K562 (cell line): ENCODE data around the gene ARSA. TPM values are rescaled to one million over a fixed set of nuclear protein-coding genes. Genes with fewer than 3 reads are reported as not detected.

Source experiments
- LCOR ChIP-seq: sonication (generic); formaldehyde crosslinking; IDR thresholded peaks from 2 replicates; pipeline ENCODE4 v1.8.0; 2022; ENCODE audit warnings: mild to moderate bottlenecking, missing genetic modification reagents
- NR3C1 ChIP-seq: sonication (generic); formaldehyde crosslinking; IDR thresholded peaks from 2 replicates; pipeline ENCODE4 v1.8.1; 2022; ENCODE audit warnings: missing genetic modification reagents
- RFX7 ChIP-seq: fragments of 250-450 bp; sonication (Bioruptor Pico); IDR thresholded peaks from 2 replicates; pipeline ENCODE4 v1.5.1; 2021; ENCODE audit warnings: mild to moderate bottlenecking
- RHOXF2B ChIP-seq: fragments of 250-450 bp; sonication (Bioruptor Pico); conservative IDR thresholded peaks from 2 replicates; pipeline ENCODE4 v1.5.1; 2021
- TOE1 ChIP-seq, 2 experiments: fragments of 450-650 bp in 1 of 2; sonication (generic) in 1 of 2; formaldehyde crosslinking in 1 of 2; IDR thresholded peaks; 2 replicates each; pipeline versions ENCODE4 v1.7.1 to v1.8.0; 2016 to 2022; ENCODE audit warnings: borderline replicate concordance in 2 of 2, mild to moderate bottlenecking in 2 of 2, antibody characterized with exemption in 1 of 2, inconsistent platforms in 1 of 2, low read depth in 1 of 2, missing genetic modification reagents in 1 of 2, moderate library complexity in 1 of 2
- TRIM28 ChIP-seq: fragments of 450-650 bp; IDR thresholded peaks from 2 replicates; pipeline ENCODE4 v1.6.1; 2017
- ZNF311 ChIP-seq: fragments of 250-450 bp; sonication (Bioruptor Pico); IDR thresholded peaks from 2 replicates; pipeline ENCODE4 v1.4.0; 2020; ENCODE audit warnings: mild to moderate bottlenecking, moderate library complexity
- ZNF695 ChIP-seq: fragments of 450-650 bp; formaldehyde crosslinking; IDR thresholded peaks from 2 replicates; pipeline ENCODE4 v1.4.0; 2020; ENCODE audit warnings: mild to moderate bottlenecking, moderate library complexity
- polyA plus RNA-seq, 8 experiments: library from polyadenylated mRNA; depleted of rRNA in 4 of 8; stranded (reverse) in 5 of 8; unstranded in 3 of 8; fragments of >200 nt; fragmentation: Nextera tagmentation in 2 of 8; fragmentation: Illumina TruSeq in 1 of 8; extraction: Ambion mirVana in 2 of 8; extraction: Trizol in 1 of 8; gene quantifications; 2 replicates each; pipeline versions ENCODE4 v1.2.1 to v1.2.3, GENCODE V29; 2011 to 2014; ENCODE audit warnings: inconsistent platforms in 1 of 8, missing spikeins in 1 of 8
- total RNA-seq, 7 experiments: library from RNA; depleted of rRNA in 6 of 7; stranded (reverse); fragments of >200 nt in 6 of 7; fragmentation: Illumina TruSeq in 2 of 7; extraction: Trizol in 2 of 7; gene quantifications; 2 replicates each; pipeline versions ENCODE4 v1.2.1 to v1.2.3, GENCODE V29; 2011 to 2021; ENCODE audit warnings: low replicate concordance in 1 of 7
- TF ChIP-seq, protein P1 (sequence below): fragments of 150-350 bp; IDR thresholded peaks from 2 replicates; pipeline ENCODE4 v1.6.1; 2014; ENCODE audit warnings: low read depth, mild to moderate bottlenecking, low read length, borderline replicate concordance
- TF ChIP-seq, protein P2 (sequence below): fragments of 250-450 bp; sonication (Bioruptor Pico); IDR thresholded peaks from 2 replicates; pipeline ENCODE4 v1.5.0; 2021; ENCODE audit warnings: mild to moderate bottlenecking, moderate library complexity
- TF ChIP-seq, protein P3 (sequence below), 2 experiments: fragments of 450-650 bp; formaldehyde crosslinking in 1 of 2; IDR thresholded peaks; 2 replicates each; pipeline versions ENCODE4 v1.4.0 to v1.6.1; 2014 to 2020; ENCODE audit warnings: mild to moderate bottlenecking in 2 of 2, borderline replicate concordance in 1 of 2, low read depth in 1 of 2

Gene ARSA
- total and polyA plus RNA-seq, 9 of the 15 experiments (the other 6 are each of a cell fraction or from before 2014, with no cell fraction given), result 0.32 to 10.9 (median 1.8) TPM; not detected in 1

DNA sequence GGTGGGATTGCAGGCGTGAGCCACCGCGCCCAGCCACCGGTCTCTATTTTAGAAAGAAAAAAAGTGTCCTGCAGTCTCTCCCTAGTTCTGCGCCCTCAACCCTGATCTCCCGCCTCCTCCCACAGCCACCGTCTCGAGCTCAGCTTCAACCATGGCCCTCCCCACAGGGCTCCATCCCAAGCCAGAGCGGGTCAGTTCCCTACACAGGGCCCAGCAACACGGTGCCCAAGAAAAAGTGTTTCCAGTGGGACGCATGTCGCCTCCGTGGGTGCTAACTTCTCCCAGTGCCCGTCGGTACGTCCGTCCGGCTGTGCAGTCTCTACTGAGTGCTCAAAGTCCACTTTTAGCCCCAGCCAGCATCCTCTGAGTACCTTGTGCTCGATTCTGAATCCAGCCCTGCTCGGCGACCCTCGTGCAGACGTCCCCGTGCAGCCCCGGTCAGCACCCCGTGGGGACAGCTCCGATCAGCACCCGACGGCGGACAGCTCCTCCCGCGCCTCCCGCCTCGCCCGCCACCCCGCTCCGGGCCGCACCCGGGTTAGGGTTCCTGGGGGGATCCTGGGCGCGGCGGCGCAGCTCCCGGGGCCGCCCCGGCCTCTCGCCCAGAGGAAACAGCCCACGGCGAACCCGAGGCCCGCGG is 28.0 kb downstream of the ARSA start (continued):
- TF ChIP-seq, protein P1, sequence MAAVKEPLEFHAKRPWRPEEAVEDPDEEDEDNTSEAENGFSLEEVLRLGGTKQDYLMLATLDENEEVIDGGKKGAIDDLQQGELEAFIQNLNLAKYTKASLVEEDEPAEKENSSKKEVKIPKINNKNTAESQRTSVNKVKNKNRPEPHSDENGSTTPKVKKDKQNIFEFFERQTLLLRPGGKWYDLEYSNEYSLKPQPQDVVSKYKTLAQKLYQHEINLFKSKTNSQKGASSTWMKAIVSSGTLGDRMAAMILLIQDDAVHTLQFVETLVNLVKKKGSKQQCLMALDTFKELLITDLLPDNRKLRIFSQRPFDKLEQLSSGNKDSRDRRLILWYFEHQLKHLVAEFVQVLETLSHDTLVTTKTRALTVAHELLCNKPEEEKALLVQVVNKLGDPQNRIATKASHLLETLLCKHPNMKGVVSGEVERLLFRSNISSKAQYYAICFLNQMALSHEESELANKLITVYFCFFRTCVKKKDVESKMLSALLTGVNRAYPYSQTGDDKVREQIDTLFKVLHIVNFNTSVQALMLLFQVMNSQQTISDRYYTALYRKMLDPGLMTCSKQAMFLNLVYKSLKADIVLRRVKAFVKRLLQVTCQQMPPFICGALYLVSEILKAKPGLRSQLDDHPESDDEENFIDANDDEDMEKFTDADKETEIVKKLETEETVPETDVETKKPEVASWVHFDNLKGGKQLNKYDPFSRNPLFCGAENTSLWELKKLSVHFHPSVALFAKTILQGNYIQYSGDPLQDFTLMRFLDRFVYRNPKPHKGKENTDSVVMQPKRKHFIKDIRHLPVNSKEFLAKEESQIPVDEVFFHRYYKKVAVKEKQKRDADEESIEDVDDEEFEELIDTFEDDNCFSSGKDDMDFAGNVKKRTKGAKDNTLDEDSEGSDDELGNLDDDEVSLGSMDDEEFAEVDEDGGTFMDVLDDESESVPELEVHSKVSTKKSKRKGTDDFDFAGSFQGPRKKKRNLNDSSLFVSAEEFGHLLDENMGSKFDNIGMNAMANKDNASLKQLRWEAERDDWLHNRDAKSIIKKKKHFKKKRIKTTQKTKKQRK, result no peak
- TF ChIP-seq TRIM28 (no peak), ZNF311 (CRISPR knock-in tag) (peak; percentile 29; the same call in 1 of the 2 replicates), NR3C1 (CRISPR knock-in tag) (peak; percentile 99), RFX7 (CRISPR knock-in tag) (no peak), LCOR (CRISPR knock-in tag) (peak; percentile 85), RHOXF2B (CRISPR knock-in tag) (no peak), ZNF695 (CRISPR knock-in tag) (no peak), TOE1 (IDR thresholded peaks at IDR 0.05; ENCODE audit: borderline replicate concordance) (no peak), TOE1 (CRISPR knock-in tag; IDR thresholded peaks at IDR 0.05; ENCODE audit: borderline replicate concordance, low read depth) (no peak)
- TF ChIP-seq, protein P2, sequence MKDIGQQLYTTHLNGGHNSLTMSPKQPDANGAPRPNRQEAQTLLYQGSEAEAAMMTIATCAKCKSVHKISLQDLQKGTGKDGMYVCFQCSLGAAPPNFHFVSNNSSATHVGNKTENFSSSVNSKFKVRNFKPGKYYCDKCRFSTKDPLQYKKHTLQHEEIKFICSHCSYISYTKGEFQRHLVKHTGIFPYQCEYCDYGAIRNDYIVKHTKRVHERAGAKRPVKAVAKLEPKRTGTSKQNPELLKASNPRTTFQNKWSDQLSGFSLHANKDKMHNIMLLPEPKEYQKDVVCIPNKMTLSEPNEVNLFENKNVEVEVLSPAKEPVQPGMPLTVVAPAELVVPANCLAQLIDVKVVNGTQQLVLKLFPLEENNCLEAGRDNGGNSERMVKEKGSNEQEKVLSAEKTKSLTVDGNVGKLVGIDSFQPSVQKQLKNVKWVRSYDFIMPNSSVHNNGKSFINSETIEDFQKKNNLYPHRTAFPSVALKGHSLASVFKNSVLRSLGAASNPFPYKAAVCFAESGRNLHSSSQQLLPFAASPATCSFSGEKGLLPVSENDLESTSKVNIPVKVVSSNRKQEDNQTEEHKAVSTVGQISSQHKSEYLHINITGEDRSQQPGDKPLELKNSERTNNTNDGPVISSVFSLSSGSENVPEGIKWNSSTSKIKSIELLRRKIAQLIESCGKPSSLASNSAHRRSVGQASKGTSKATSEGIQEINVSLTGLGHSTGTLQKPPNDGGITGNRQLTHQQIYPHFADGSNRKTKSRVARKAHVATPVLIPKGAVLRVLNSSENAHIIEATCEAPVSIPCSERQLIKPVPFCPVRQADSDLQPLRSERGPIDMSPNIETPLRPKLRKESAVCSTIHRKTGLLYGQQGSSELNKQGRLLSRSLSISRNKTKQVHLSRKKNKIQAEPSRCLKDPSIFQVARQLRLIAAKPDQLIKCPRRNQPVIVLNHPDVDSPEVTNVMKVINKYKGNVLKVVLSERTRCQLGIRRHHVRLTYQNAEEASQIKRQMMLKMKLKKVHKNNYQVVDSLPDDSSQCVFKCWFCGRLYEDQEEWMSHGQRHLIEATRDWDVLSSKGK (CRISPR knock-in tag), result no peak
- TF ChIP-seq, protein P3, sequence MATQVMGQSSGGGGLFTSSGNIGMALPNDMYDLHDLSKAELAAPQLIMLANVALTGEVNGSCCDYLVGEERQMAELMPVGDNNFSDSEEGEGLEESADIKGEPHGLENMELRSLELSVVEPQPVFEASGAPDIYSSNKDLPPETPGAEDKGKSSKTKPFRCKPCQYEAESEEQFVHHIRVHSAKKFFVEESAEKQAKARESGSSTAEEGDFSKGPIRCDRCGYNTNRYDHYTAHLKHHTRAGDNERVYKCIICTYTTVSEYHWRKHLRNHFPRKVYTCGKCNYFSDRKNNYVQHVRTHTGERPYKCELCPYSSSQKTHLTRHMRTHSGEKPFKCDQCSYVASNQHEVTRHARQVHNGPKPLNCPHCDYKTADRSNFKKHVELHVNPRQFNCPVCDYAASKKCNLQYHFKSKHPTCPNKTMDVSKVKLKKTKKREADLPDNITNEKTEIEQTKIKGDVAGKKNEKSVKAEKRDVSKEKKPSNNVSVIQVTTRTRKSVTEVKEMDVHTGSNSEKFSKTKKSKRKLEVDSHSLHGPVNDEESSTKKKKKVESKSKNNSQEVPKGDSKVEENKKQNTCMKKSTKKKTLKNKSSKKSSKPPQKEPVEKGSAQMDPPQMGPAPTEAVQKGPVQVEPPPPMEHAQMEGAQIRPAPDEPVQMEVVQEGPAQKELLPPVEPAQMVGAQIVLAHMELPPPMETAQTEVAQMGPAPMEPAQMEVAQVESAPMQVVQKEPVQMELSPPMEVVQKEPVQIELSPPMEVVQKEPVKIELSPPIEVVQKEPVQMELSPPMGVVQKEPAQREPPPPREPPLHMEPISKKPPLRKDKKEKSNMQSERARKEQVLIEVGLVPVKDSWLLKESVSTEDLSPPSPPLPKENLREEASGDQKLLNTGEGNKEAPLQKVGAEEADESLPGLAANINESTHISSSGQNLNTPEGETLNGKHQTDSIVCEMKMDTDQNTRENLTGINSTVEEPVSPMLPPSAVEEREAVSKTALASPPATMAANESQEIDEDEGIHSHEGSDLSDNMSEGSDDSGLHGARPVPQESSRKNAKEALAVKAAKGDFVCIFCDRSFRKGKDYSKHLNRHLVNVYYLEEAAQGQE (IDR thresholded peaks at IDR 0.05; ENCODE audit: borderline replicate concordance), result peak; percentile 100
- TF ChIP-seq, protein P3 (CRISPR knock-in tag; IDR thresholded peaks at IDR 0.05; ENCODE audit: low read depth), result peak; percentile 99
